Dermis blood vessel endothelial cell (primary cell): ENCODE measurements around the gene ANXA11. TPM values are rescaled to one million over a fixed set of nuclear protein-coding genes. Genes with fewer than 3 reads are reported as not detected.

Experiments used
- total RNA-seq: library from RNA; depleted of rRNA; stranded (reverse); fragments of >200 nt; gene quantifications from 2 replicates; pipeline ENCODE4 v1.2.3, GENCODE V29; 2014

ANXA11 gene
- total RNA-seq, 1 donor from 2014 or later: 33.7 TPM

Other genes with a start within 250 kb of the ANXA11 start
- 4.9 and 7.3 TPM in 2 replicates for gene TMEM254, start 126.9 kb downstream of the ANXA11 start, total RNA-seq
- gene PLAC9, start 72.8 kb downstream of the ANXA11 start, total RNA-seq: 0.60 and 0.68 TPM in 2 replicates
- gene MAT1A, start 84.1 kb upstream of the ANXA11 start, total RNA-seq: not detected in 2 replicates
- gene DYDC1, start 151.2 kb upstream of the ANXA11 start, total RNA-seq: not detected in 2 replicates
- gene DYDC2, start 151.2 kb upstream of the ANXA11 start, total RNA-seq: not detected in 2 replicates
- 343 and 346 TPM in 2 replicates for gene PRXL2A, start 203.0 kb upstream of the ANXA11 start, total RNA-seq
- 91.0 and 148 TPM in 2 replicates for gene TSPAN14, start 248.8 kb upstream of the ANXA11 start, total RNA-seq